HTR-8/SVneo (cell line): ENCODE data around the gene CTH.
"Not testable (repeated sequence)": the region's sequence is repeated elsewhere in the genome, so short reads cannot be mapped to it uniquely, and the experiment has no call there.

Experiments
- DNase-seq: peaks from one replicate; pipeline ENCODE4 v3.0.0; 2011; ENCODE audit warnings: low spot score, mixed read lengths; ENCODE audit not compliant: insufficient read length
- FAIRE-seq: peaks from 2 replicates; lab custom pipeline; 2011; peaks lifted over from hg19 to GRCh38; lab: Jason Lieb, UNC

The CTH gene

DNA sequence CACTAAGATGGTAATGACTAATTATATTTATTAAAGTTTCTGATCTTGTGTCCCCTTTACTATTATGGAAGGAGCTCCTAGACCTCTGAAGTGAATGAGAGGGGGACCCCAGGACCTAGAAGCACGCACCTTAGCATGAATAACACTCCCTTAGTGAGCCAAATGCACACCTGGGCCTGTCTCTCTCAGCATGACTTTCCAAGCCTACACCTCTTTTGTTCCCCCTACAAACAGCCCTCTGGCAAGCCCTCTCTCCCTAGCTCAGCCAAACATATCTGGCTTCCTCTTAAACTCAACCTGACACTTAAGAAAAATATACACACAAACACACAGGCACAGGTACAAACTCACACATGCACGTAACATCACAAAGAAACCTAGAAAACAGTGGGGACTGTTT, 7.3 kb upstream of the CTH start:
- DNase-seq (no peak), FAIRE-seq (no peak)

DNA sequence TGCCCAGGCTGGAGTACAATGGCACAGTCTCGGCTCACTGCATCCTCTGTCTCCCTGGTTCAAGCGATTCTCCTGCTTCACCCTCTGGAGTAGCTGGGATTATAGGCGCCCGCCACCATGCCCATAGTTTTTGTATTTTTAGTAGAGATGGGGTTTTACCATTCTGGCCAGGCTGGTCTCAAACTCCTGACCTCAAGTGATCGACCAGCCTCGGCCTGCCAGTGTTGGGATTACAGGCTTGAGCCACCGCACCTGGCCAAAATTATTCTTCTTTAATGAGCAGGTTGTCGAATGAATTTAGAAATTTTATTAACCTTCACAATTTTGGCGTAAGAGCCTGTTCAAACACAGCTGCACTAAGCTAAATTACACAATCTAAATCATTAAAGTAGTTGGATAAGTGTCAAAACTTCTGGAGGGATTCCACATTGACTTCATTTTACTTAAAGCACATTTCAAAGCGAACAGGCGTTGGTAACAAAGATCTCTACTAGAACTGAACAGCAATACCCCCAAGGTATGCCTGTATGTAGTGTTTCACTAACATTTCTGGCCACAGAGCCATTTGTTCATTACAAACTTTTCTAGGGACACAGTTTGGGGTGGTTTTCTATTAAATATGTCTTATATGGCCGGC, 5.2 kb upstream of the CTH start:
- DNase-seq (no peak), FAIRE-seq (no peak)

DNA sequence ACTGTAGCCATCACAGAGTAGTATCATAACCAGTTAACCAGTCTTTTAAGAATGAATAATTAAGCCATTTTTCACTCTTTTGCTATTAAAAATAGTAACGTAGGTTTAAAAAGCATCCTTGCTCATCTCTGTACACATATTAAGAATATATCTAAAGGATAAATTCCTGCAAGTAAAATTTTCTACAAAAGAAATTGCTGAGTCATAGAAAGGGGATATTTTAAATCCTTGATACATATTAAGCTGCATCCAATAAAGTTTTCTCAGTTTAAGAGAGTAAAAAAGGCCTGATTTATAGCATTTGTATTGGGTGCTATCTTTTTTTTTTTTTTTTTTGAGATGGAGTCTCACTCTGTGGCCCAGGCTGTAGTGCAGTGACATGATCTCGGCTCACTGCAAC, 1.9 kb upstream of the CTH start:
- no peak for DNase-seq
- no peak for FAIRE-seq

DNA sequence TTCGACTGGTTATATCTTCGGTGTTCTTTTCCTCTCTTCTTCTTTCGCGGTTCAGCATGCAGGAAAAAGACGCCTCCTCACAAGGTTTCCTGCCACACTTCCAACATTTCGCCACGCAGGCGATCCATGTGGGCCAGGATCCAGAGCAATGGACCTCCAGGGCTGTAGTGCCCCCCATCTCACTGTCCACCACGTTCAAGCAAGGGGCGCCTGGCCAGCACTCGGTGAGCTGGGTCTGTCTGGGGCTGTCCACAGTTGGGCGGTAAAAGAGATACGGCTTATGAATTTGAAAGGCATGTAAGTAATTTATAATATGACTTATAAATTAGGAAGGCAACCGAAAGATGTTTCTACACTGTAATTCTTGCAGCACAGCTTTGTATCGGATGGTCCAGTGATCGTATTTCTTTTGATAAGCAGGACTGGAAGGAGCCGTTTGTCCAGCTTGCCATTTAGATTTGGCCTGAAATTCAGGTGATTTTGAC, 334 bp downstream of the CTH start:
- DNase-seq (no peak), FAIRE-seq (no peak)

DNA sequence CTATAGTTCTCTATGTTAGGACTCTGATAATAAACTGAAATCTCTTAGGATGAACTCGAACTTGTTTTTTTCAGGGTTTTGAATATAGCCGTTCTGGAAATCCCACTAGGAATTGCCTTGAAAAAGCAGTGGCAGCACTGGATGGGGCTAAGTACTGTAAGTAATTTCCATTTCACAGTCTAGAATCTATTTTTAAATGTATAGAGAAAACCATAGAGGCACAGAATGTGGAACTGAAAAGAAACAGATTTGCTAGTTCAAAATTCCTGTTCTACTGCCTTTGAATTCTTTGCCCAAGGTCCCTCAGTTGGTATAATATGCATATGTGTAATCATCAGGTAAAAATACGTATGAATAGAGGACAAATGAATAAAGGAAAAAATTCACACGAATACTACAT, 4.8 kb downstream of the CTH start:
- DNase-seq (no peak), FAIRE-seq (no peak)

DNA sequence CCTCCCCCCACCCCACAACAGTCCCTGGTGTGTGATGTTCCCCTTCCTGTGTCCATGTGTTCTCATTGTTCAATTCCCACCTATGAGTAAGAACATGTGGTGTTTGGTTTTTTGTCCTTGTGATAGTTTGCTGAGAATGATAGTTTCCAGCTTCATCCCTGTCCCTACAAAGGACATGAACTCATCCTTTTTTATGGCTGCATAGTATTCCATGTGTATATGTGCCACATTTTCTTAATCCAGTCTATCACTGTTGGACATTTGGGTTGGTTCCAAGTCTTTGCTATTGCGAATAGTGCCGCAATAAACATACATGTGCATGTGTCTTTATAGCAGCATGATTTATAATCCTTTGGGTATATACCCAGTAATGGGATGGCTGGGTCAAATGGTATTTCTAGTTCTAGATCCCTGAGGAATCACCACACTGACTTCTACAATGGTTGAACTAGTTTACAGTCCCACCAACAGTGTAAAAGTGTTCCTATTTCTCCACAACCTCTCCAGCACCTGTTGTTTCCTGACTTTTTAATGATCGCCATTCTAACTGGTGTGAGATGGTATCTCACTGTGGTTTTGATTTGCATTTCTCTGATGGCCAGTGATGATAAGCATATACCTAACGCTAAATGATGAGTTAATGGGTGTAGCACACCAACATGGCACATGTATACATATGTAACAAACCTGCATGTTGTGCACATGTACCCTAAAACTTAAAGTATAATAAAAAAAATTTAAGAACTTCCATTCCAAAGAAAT, 8.1 kb downstream of the CTH start:
- not testable (repeated sequence) for FAIRE-seq, DNase-seq

DNA sequence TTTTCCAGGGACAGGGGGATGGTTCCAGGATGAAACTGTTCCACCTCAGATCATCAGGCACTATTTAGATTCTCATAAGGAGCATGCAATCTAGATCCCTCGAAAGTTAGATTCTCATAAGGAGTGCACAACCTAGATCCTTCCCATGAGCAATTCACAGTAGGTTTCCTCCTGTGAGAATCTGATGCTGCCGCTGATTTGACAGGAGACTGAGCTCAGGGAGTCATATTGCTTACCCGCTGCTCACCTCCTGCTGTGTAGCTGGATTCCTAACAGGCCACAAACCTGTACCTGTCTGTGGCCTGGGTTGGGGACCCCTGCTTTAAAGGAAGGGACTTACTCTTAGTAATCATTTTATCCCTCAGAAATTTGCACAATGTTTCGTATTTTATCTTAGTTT, 9.3 kb downstream of the CTH start:
- DNase-seq (no peak), FAIRE-seq (no peak)

DNA sequence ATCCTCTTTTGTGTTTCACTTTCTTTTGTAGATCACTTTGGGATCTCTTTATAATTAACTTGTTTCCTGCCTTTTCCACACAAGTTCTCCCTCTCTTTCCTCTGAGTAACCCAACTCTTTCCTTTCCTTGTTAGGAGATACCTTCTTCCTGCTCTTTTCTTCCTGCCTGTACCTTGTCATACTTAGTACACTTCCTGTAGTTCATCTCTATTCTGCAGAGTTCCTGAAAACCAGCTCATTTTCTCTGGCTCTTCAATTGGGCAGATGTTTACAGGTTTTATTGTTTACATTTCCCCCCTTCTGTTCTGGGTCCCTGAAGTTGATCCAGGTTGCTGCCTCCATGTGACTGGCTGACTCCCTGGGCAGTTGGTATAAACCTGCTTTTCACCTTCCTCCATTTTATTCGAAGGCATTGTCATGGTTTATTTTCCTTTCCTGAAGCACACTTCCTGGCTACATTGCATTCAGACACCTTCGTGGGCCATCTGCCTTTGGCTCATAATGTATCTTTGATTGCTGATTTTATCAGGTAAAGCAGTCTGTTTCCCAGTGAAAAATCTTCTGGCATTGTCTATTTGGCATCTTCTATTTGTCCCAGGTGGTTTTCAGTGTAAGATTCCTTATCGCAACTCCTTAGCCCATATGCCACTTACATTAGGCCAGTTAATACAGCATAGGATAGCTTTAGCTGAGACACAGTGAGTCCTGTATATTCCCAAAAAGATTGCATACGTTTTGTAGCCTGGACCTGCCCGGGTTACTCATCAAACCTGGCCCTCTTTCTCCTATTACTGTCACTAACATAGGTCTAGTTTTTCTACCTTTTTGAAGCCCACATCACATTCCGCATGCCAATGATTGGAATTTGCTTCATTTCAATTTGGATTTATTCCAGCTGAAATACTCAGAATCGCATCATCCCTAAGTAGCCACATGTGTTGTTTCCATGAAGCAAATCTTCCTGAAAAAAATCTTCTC, 15.4 kb downstream of the CTH start:
- FAIRE-seq (no peak), DNase-seq (no peak)

DNA sequence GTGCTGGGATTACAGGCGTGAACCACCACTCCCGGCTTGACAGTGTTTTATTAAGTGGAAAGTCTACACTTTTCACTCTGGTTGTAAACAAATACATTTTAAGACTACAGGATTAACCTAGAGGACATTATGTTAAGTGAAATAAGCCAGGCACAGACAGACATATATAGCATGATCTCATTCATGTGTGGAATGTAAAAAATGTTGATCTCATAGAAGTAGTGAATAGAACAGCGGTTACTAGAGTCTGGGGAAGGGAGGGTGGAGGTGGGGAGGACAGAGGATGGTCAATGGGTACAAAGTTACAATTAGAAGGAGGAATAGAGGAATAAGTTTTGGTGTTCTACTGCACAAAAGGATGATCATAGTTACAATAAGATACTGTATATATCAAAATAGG, 16.9 kb downstream of the CTH start:
- FAIRE-seq (no peak), DNase-seq (no peak)

DNA sequence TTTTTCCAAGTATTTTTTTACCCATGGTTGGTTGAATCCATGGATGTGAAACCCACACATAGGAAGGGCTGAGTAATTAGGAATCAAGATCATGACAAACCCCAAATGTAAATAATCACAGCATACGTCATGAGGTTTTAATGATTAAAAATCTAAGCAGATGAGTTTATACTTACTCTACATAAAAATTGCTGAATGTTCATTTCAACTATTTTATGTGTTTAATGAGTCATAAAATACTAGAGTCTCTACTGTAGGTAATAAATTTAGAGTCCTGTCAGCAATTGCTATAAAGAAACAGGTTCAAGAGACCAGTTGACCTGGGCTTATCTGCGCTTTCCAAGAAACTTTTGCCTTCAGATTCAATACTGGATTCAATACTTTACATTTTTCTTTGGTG, 18.2 kb downstream of the CTH start:
- FAIRE-seq (no peak), DNase-seq (peak; percentile 10)

DNA sequence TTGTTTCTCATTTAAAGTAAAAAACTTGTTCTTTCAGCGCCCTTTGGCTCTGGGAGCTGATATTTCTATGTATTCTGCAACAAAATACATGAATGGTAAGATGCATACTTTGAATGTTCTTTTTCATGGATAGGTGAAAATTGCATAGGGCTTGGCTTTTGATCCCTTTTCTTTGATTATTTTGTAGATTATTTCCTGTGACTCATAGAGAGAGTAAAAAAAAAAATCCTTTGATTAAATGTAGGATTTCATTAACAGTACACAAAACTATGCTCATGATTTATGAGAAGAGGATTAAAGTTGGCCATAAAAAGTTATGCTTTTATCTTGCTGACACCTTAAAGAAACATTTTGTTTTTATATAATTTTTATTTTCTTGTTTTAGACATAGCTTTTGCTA, 18.7 kb downstream of the CTH start:
- DNase-seq (no peak), FAIRE-seq (no peak)

DNA sequence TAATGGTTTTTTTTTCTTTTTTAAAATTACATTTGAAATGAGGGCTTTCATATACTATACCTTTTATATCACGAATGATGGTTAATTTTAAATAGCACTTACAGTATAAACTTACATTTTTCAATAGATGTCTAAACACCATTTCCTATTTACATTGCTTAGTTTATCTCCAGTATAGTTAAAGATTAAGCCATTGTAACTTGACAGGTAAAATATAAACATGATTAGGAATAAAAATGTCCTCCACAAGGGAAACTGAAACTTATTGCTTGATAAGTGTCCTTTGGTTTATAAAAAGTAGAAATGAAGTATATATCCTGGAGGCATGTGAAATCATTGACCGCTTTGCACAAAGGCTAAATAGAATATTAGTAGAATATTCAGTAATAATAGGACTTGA, 20.2 kb downstream of the CTH start:
- FAIRE-seq: no peak
- no peak for DNase-seq

DNA sequence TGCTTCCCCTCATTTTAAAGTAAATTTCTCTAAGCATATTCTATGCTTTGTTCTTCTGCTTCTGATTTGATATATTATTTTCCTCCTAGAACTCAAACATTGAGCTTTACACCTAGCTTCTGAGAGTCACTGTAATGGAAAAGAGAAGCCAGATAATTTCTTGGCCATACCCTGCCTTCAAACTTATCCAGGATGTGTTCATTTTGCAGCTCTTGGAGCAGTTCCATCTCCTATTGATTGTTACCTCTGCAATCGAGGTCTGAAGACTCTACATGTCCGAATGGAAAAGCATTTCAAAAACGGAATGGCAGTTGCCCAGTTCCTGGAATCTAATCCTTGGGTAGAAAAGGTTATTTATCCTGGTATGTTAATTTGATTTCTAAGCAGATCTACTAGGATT, 20.8 kb downstream of the CTH start:
- no peak for DNase-seq

DNA sequence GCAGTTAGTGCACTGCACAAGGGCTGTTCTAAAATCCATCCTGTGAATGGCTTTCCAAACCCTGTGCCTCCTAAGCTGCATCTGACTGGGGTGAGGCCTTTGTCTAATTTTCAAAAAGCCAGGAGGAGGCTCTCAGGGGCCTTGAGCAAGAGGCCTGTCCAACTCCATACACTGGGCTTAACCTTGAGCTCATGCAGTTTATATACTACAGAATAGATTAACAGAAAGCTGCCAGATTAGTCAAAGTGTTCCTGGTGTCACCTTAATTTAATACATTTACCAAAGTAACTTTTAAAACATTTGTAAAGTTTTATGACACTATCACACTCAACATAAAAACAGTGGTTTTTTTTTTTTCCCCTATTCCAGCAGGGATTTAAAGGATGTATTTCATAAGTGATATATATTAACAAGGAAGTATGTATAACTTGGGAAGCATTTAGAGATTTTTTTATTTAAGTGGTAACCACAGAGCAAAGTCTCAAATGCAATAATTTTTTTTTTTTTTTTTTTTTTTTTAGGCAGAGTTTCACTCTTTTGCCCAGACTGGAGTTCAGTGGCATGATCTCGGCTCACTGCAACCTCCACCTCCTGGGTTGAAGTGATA, 23.3 kb downstream of the CTH start:
- DNase-seq (no peak), FAIRE-seq (no peak)

More for the DNA sequence above, 20.8 kb downstream of the CTH start:
- no peak for FAIRE-seq

DNA sequence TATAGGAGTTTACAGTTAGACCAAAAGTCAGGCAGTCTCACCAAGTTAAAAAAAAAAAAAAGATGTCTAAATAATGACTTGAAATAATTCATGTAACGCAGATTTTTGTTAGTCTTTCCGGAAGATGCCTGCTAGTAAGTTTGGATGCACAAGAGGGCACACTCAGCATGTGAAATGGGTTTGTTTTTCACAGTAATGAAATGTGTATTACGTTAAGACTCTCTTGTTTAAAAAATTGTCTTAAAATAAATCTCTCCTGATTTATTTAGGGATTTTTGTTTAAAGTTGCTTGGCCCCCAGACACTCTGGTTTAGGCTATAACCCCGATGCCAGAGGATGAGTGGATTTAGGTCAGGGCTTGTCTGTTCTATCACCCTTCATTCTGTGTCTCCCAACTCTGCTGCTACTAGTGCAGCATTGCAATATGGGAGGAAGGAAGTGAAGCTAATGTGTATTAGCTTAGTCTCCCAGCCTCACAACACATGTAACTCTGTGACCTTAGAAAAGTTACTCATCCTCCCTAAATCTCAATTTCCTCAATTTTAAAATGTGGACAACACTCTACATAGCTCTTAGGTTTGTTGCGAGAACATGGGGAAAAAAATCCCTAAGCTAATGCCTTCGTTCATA, 25.7 kb downstream of the CTH start:
- DNase-seq (no peak), FAIRE-seq (no peak)

DNA sequence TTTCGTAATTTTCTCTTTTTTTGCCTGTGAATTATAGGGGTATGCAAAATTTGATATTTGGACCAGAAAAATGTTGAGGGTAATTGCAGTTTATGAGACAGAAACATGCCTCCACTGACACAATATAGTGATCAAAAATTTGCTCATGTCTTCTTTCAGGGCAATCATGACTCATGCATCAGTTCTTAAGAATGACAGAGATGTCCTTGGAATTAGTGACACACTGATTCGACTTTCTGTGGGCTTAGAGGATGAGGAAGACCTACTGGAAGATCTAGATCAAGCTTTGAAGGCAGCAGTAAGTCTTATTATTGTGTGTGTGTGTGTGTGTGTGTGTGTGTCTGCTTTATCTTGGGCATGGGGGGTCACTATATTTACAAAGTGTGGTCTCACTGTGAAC, 27.5 kb downstream of the CTH start:
- DNase-seq: no peak
- FAIRE-seq: no peak

DNA sequence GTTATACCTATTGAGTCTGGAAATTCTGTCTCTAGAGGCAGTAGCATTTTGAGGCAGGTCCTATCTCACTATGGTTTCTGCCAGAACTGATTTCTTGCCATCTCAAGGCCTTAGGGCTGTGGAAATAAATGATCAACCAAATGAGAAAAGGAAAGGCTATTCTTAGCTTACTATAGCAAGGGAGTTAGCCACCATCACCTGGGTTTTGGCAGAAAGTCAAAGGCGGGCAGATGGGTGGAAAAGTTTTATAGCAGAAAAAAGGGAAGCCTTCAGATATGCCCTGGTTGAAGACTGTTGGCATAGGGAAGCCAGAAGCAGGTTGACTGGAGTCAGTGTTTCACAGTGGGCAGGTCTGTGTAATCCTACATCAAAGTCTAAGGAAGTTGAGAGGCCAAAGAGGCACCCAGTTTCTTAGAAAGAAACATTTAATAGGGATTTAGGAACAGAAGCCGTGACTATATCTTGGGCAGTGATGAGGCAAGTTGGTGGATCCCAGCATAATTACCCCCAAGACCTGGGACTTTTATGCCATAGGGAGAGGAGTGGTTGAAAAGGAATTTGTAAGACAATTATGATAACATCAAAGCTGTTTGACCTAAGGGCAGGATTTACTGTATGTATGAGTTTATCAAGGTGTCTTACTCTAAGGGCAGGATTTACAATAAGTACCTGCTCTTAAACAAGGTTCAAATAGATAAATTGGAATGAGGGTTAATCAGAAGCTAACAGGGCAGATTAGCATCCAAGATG, 29.7 kb downstream of the CTH start:
- no peak for DNase-seq
- FAIRE-seq: no peak

DNA sequence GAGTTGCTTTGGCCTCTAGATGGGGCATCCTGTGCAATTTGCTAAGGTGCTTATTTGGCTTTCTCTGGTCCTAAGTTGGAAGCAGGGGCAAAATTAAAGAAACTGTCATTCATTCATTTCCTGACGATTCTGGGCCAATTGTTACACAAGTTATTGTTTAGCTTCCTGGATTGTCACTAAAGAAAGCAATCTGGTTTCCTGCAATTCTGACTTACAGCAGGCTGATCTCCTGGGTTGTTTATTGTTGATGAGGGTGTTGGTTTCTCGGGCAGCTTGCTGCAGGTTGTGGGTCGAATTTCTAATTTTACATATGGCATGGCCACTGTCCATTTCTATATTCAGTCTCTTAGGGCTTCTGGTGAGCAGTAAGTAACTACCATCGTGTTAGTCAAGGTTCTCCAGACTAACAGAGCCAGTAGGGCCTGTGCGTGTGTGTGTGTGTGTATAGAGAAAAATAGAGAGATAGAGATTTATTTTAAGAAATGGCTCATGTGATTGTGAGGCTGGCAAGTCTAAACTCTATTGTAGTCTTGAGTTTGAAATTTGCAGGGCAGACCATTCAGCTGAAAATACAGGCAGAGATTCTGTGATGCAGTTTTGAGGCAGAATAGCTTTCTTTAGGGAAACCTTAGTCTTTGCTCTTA, 30.4 kb downstream of the CTH start:
- DNase-seq (no peak), FAIRE-seq (no peak)

DNA sequence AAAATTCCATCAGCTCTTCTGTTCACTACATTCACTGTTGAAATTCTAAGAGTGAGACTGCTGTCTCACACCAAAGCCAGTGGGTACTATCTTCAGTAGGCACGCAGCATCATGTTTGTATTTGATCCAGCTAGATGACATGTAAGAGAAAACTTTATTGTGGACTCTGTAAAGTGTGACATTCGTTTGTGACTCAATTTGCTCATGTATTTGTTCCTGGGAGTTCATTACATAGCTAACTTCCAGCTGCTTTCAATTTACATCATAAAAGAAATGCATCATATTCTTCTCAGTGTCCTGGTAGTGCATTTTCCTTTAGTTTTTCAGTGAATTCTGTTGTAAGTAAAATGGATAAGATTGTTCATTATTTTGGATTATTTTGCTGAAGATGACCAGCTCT, 31.4 kb downstream of the CTH start:
- no peak for DNase-seq

More for the DNA sequence above, 31.4 kb downstream of the CTH start:
- no peak for FAIRE-seq
